Keratinocyte (primary cell): ENCODE measurements around the gene SLC3A2.
"Not testable (repeated sequence)": the region's sequence is repeated elsewhere in the genome, so short reads cannot be mapped to it uniquely, and the experiment has no call there.

Experiments
- CTCF ChIP-seq, 3 experiments: IDR thresholded peaks in 1 of 3; conservative IDR thresholded peaks in 1 of 3; optimal IDR thresholded peaks in 1 of 3; 2 replicates in 2 of 3; 3 replicates in 1 of 3; pipeline versions ENCODE3 to v1.5.1; 2011; ENCODE audit warnings: low read length in 3 of 3, mild to moderate bottlenecking in 3 of 3, moderate library complexity in 2 of 3, control low read depth in 1 of 3, inconsistent platforms in 1 of 3; ENCODE audit not compliant: insufficient read depth in 2 of 3; ENCODE audit errors: extremely low read depth in 1 of 3
- EZH2 ChIP-seq: IDR thresholded peaks from one replicate; pipeline ENCODE4 v1.6.1; 2012; ENCODE audit warnings: inconsistent platforms, mild to moderate bottlenecking, low read length, moderate library complexity

GRCh38 chr11:62859281-62859703, 21.4 kb upstream of the SLC3A2 start:
- not testable (repeated sequence) for TF ChIP-seq EZH2; CTCF (optimal IDR thresholded peaks at IDR 0.05 in 1 of 3, IDR thresholded peaks at IDR 0.05 in 1 of 3, conservative IDR thresholded peaks at IDR 0.05 in 1 of 3; ENCODE audit: extremely low read depth in 1 of 3, insufficient read depth in 2 of 3, low read length in 3 of 3)
